Stimulated activated naive CD8-positive, alpha-beta T cell treated with anti-CD3 and anti-CD28 coated beads, Interleukin-15, amount 100 ng/mL, for 72 hours (primary cell): Measurements from ENCODE around the gene COQ9.
"Not testable (repeated sequence)": the region's sequence is repeated elsewhere in the genome, so short reads cannot be mapped to it uniquely, and the experiment has no call there.

ENCODE experiments used
- ATAC-seq: fragments of 150-1000 bp; cut with Tn5 transposase; 2 replicates; pipeline ENCODE4 v1.10.0; 2021; ENCODE audit warnings: mild to moderate bottlenecking, moderate library complexity
- DNase-seq, 2 donors: peaks; one replicate each; pipeline ENCODE4 v3.0.0; 2021 to 2022
- H3K27ac Mint-ChIP-seq, 2 donors: one replicate each; pipeline ENCODE4 v1.8.0; 2022; ENCODE audit warnings: mild to moderate bottlenecking in 2 of 2, mixed read lengths in 2 of 2, moderate library complexity in 2 of 2
- H3K27me3 Mint-ChIP-seq: one replicate; pipeline ENCODE4 v1.8.0; 2022; ENCODE audit warnings: mixed read lengths
- H3K4me1 Mint-ChIP-seq: one replicate; pipeline ENCODE4 v1.8.0; 2022; ENCODE audit warnings: mild to moderate bottlenecking, mixed read lengths
- H3K4me3 Mint-ChIP-seq, 2 donors: one replicate each; pipeline ENCODE4 v1.8.0; 2022; ENCODE audit warnings: mild to moderate bottlenecking in 2 of 2, mixed read lengths in 2 of 2, moderate library complexity in 1 of 2
- H3K9me3 Mint-ChIP-seq, 2 donors: one replicate each; pipeline ENCODE4 v1.8.0; 2022; ENCODE audit warnings: mixed read lengths in 2 of 2

Gene COQ9

DNA sequence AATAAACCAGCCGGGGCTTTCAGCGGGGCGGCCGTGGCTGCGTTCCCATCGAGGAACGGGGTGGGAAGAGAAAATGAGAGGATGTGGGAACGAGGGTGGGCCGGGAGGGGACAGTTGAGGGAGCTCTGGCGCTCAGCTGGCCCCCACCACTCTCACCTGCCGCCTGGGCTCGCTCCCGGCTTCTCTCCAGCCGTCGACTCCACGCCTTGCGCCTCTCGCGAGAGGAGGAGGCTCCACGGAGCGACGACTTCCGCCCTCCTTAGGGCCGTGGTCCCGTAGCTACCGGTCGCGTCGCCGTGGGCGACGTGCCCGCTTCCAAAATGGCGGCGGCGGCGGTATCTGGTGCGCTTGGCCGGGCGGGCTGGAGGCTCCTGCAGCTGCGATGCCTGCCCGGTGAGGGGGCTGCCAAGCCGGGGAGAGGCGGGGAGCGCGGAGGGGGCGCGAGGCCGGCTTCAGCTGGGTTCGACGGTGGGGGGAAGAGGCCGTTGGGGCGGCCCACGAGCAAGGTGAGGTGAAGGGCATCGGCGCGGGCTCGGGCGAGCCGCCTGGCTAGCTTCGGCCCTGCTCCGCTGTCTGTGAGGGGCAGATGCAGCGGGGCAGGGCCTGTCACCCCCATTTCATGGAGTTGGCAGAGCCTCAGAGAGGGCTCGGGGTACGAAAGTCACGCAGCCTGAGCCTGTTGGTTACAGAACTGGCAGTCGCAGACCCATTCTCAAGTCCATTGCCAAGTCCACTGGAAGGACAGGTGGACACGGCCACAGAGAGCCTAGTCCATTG lies at the start of gene COQ9, which contains the start of gene CIAPIN1:
TSS of gene COQ9 (plus strand) at position 294 of the 777 bp plus-strand sequence. CDS start at position 321, 27 bp downstream.
TSS of gene CIAPIN1 (minus strand) at position 200 of the 777 bp plus-strand sequence. CDS start 6,457 bp downstream, outside the sequence.
- H3K27me3 Mint-ChIP-seq: no peaks in the 10 kb centered on the region
- H3K4me1 Mint-ChIP-seq: peaks cover 41% of the 10 kb centered on the region
- DNase-seq: peak; percentile 88 to 93
- H3K9me3 Mint-ChIP-seq: no peaks in the 10 kb centered on the region
- peak within 1 kb of the TSS; percentile 96 to 98 for H3K27ac Mint-ChIP-seq
- ATAC-seq: peak; percentile 100
- H3K4me3 Mint-ChIP-seq: peak within 1 kb of the TSS; percentile 90 to 95

DNA sequence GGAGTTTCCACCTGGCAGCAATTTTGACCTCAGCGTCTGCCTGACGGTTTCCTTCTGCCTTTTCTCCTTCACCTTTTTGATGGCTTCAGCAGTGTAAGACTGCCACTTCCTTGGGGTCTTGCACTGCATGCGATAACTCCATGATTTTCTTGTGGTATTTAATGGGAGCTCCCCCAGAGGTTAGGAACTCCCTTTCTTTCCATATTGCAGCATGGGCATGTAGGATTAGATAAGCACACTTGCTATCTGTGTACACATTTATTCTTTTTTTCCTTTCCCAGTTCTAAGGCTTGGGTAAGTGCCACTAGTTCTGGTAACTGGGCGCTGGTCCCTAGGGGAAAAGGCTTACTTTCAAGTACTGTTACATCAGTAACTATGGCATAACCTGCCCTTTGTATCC lies 49.8 kb upstream of the COQ9 start:
- H3K27me3 Mint-ChIP-seq, ATAC-seq, H3K9me3 Mint-ChIP-seq, H3K27ac Mint-ChIP-seq, H3K4me3 Mint-ChIP-seq, DNase-seq, H3K4me1 Mint-ChIP-seq: not testable (repeated sequence)

DNA sequence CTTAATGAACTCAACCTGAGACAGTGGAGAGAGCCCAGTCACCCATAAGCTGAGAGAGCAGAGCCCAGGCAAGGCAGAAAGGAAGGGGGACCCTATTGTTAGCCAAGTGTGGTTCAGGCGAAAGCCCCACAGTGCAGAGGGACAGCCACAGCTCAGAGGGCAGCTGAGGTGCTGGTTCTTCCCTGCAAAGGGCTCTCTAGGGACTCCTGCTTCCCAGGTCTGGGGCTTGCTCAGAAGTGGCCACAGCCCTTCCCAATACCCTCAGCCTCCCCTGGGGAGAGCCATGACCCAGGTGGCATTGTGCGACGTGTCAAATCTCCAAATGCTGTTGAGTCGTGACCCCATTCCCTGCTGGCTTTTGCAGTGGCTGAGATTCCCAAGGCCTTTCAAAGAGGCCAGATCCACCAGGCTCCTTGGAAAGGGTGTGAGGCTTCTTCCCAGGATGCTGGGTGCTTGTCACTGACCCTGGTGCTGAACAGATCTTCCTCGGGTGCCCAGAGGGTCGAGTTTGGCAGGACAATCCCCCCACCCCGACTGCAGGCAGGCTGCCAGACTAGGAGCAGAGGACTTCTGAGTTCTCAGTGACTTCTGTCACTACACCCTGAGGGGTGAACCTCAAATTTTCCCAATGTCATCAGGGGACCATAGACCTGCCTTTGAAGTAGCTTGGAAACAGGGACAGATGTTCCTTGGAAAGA lies 45.2 kb upstream of the COQ9 start:
- Mint-ChIP-seq H3K4me3 (no peak overlapping the region), H3K9me3 (no peaks in the 10 kb centered on the region), H3K4me1 (peaks cover 15% of the 10 kb centered on the region), H3K27me3 (peaks cover 8% of the 10 kb centered on the region), H3K27ac (no peak overlapping the region)
- DNase-seq (no peak), ATAC-seq (no peak)

- no peak for ATAC-seq
- H3K9me3 Mint-ChIP-seq: no peaks in the 10 kb centered on the region
- no peak within 1 kb of the TSS for H3K4me3 Mint-ChIP-seq
- H3K27ac Mint-ChIP-seq: peak within 1 kb of the TSS; percentile 12 to 59
- DNase-seq: no peak
- peaks cover 15% of the 10 kb centered on the region for H3K4me1 Mint-ChIP-seq
- H3K27me3 Mint-ChIP-seq: peaks cover 8% of the 10 kb centered on the region
Observed at GRCh38 chr16:57403965-57404817, 43.1 kb upstream of the COQ9 start, which contains the start of gene CCL17. TSS of gene CCL17 (plus strand) at chr16:57404767. CDS start at chr16:57413933, 9,166 bp downstream.

DNA sequence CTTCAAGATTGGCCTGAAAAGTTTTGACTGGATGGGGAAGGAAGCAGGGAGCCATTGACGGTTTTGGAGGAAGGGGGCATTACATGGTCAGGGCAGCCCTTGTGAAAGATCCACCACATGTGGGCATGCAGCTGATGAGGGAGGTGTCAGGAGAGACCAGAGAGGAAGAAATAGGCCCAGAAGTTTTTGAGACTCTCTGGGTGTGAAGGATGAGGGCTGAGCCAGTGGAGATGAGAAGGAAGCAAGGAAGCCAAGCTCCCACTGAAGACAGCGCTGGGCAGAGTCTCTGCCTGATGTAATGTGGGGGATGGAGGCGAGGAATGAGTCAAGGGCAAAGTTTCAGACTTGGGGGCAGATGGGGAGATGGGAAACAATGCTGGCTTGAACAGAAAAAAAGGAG lies 42.2 kb upstream of the COQ9 start:
- ATAC-seq: no peak
- Mint-ChIP-seq H3K27ac (peak overlapping the region in 1 of 2 donors; percentile 59), H3K4me1 (peaks cover 15% of the 10 kb centered on the region), H3K4me3 (no peak overlapping the region), H3K9me3 (no peaks in the 10 kb centered on the region), H3K27me3 (peaks cover 8% of the 10 kb centered on the region)
- DNase-seq: no peak

- Mint-ChIP-seq H3K9me3 (no peaks in the 10 kb centered on the region), H3K4me1 (peaks cover 15% of the 10 kb centered on the region), H3K27ac (no peak overlapping the region), H3K27me3 (peaks cover 8% of the 10 kb centered on the region), H3K4me3 (no peak overlapping the region)
- ATAC-seq (no peak), DNase-seq (no peak)
Observed at GRCh38 chr16:57406881-57407280, 40.4 kb upstream of the COQ9 start.

DNA sequence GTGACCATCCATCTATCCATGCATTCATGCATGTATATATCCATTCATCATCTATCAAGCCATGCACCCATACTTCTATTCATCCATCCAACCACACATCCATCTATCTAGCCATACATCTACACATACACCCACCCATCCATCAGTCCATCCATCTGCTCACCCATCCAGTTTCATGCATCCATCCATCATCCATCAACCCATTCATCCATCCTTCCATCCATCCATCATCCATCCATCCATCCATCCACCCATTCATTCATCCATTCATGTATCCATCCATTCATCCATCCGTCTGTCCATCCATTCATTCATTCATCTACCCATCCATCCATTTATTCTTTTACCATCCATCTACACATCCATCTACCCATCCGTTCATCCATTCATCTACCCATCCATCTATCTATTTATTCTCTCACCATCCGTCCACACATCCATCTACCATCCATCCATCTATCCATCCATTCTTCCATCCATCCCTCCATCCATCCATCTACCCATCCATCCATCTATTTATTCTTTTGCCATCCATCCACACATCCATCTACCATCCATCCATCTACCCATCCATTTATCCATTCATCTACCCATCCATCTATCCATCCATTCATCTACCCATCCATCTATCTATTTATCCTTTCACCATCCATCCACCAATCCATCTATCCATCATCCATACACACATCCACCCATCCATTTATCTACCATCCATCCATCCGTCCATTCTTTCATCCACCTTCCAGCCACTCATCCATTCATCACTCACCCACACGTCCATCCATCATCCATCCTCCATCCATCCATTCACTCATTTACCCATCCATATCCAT lies 39.5 kb upstream of the COQ9 start:
- ATAC-seq: no peak
- peaks cover 15% of the 10 kb centered on the region for H3K4me1 Mint-ChIP-seq

GRCh38 chr16:57409065-57409464 lies 38.2 kb upstream of the COQ9 start:
- DNase-seq: no peak
- Mint-ChIP-seq H3K27me3 (peaks cover 8% of the 10 kb centered on the region), H3K27ac (no peak overlapping the region), H3K4me3 (no peak overlapping the region), H3K4me1 (peaks cover 12% of the 10 kb centered on the region), H3K9me3 (no peaks in the 10 kb centered on the region)
- no peak for ATAC-seq

More for the DNA sequence above, 39.5 kb upstream of the COQ9 start:
- Mint-ChIP-seq H3K27me3 (peaks cover 8% of the 10 kb centered on the region), H3K27ac (no peak overlapping the region), H3K9me3 (no peaks in the 10 kb centered on the region), H3K4me3 (no peak overlapping the region)
- DNase-seq: no peak

DNA sequence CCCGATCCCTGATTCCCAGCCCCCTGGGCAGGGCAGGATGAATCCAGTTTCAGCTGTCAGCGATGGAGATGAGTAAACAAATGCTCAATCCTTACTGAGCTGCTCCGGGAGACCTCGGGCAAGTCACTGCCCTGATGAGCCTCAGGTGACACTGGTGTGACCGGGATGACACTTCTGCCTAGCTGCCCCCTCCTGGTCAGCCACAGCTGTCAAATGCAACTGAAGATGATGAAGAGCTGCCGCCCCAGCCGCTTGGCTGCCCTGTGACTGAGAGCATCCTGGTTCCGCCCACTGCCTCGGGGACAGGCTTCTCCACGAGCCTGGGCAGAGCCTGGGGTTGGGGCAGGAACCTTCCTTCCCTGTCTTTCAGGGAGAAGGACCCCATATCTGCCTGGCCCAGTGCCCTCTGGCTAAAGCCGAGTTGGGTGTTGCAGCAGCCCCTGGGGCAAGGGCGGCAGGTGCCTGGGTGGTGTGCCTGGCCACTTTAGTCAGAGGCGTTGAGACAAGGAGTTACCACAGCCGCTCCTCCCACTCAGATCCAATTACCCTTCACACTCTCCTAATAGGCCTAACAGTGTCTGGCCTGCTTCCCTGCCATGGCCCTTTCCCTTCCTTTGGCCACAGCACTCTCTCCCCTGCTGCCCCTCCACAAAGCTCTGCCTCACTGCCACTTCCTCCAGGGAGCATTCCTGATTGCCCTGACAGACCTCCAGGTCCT lies 37.2 kb upstream of the COQ9 start:
- H3K27ac Mint-ChIP-seq: no peak overlapping the region

DNA sequence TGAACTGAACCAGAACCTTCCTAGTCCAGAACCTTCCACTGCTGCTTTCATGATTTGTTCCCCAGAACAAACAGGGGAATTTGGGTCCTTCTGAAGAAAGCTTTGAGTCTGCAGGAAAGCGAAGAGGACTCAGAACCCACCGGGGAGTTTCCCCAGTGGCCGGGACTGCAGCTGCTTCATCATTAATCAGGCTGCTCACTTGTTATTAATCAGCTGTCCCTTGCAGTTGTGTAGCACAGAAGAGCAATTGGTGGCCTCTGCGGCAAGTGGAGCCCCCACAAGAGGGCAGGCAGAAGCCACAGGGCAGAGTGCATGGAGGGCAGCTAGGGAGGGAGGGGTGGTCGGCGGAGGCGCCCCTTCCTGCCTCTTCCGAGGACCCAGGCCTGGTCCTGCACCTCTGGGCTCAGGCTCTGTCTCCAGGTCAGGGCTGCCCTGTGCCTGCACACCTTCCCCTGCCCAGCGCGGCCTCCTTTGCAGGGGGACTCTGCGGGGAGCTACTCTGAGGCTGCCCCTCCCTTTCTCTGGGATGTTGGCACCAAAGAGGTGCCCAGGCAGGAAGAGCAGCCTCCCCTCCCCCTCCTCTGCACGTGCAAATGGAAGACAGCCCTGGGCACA lies 35.8 kb upstream of the COQ9 start:
- Mint-ChIP-seq H3K9me3 (no peaks in the 10 kb centered on the region), H3K27ac (no peak overlapping the region), H3K27me3 (no peaks in the 10 kb centered on the region), H3K4me3 (no peak overlapping the region), H3K4me1 (peaks cover 4% of the 10 kb centered on the region)
- DNase-seq: no peak
- no peak for ATAC-seq

More for the DNA sequence above, 37.2 kb upstream of the COQ9 start:
- ATAC-seq: no peak
- peaks cover 6% of the 10 kb centered on the region for H3K4me1 Mint-ChIP-seq
- no peak for DNase-seq
- H3K9me3 Mint-ChIP-seq: no peaks in the 10 kb centered on the region
- H3K4me3 Mint-ChIP-seq: no peak overlapping the region
- H3K27me3 Mint-ChIP-seq: peaks cover 5% of the 10 kb centered on the region

GRCh38 chr16:57412584-57412983 lies 34.7 kb upstream of the COQ9 start:
- Mint-ChIP-seq H3K4me3 (no peak overlapping the region), H3K4me1 (peaks cover 15% of the 10 kb centered on the region), H3K27ac (no peak overlapping the region), H3K9me3 (no peaks in the 10 kb centered on the region), H3K27me3 (no peaks in the 10 kb centered on the region)
- DNase-seq (no peak), ATAC-seq (no peak)

- H3K4me3 Mint-ChIP-seq: no peak overlapping the region
- no peak overlapping the region for H3K27ac Mint-ChIP-seq
- no peaks in the 10 kb centered on the region for H3K9me3 Mint-ChIP-seq
- DNase-seq (no peak), ATAC-seq (no peak)
- H3K27me3 Mint-ChIP-seq: no peaks in the 10 kb centered on the region
- peaks cover 21% of the 10 kb centered on the region for H3K4me1 Mint-ChIP-seq
Observed at GRCh38 chr16:57413301-57413730, 34.0 kb upstream of the COQ9 start.

DNA sequence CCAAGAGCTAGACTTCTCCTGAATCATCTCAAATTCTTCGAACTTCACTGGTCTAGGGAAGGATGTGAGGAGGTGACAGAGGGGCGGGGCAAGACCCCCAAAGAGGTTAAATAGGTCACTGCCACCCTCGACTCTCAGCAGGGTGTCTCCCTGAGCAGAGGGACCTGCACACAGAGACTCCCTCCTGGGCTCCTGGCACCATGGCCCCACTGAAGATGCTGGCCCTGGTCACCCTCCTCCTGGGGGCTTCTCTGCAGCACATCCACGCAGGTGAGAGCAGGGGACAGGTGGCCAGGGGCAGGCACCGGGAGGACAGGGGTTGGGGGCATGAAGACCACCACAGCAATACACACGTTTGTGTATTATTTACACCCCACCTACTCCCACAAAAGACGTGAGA lies 33.5 kb upstream of the COQ9 start:
- Mint-ChIP-seq H3K4me3 (no peak overlapping the region), H3K27ac (no peak overlapping the region), H3K4me1 (peaks cover 25% of the 10 kb centered on the region), H3K27me3 (no peaks in the 10 kb centered on the region), H3K9me3 (no peaks in the 10 kb centered on the region)
- ATAC-seq (no peak), DNase-seq (no peak)

DNA sequence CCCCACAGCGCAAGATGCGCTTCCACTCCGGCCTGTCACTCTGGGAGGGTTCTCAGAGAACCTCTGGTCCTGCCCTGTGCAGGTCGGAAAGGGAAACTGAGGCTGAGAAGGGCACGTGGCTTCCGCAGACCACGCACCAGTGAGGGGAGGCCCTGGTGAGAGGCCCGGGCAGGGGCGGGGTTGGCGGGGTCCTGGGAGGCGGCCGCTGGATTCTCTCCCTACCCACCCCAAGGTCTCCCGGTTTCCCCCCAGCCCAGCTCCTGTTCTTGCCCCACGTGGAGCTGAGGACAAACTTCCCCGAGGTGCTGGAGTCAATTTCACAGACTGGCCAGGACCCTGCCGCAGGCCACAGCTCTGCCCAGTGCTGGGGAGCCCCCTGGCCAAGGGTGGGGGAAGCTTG lies 31.2 kb upstream of the COQ9 start:
- no peak for DNase-seq
- Mint-ChIP-seq H3K27ac (peak overlapping the region in 1 of 2 donors; percentile 99), H3K4me1 (peaks cover 37% of the 10 kb centered on the region), H3K9me3 (no peaks in the 10 kb centered on the region), H3K4me3 (no peak overlapping the region), H3K27me3 (no peaks in the 10 kb centered on the region)
- no peak for ATAC-seq
